Heart left ventricle (tissue), 16 donors: ENCODE results near the gene CDCA3. TPM values are rescaled to one million over a fixed set of nuclear protein-coding genes. Genes with fewer than 3 reads are reported as not detected.

Experiments used
- ATAC-seq, 4 donors: fragments of 200-7000 bp; cut with Tn5 transposase; one replicate each; pipeline ENCODE4 v1.9.1; 2020 to 2022; ENCODE audit warnings: moderate library complexity in 4 of 4, mild to moderate bottlenecking in 3 of 4, moderate number of reproducible peaks in 1 of 4
- DNase-seq, 5 donors: peaks; one replicate each; pipeline ENCODE4 v3.0.0-alpha.2; 2020
- H3K27ac ChIP-seq, 12 donors: fragments of 200-600 bp; sonication (generic) in 4 of 12; one replicate each; pipeline versions ENCODE4 v1.5.0 to v1.8.0; 2016 to 2022; ENCODE audit warnings: mild to moderate bottlenecking in 2 of 12
- H3K27me3 ChIP-seq, 9 donors: fragments of 200-600 bp; sonication (generic) in 2 of 9; one replicate each; pipeline versions ENCODE4 v1.5.1 to v1.8.0; 2016 to 2022; ENCODE audit warnings: mild to moderate bottlenecking in 3 of 9
- H3K36me3 ChIP-seq, 9 donors: fragments of 200-600 bp; sonication (generic) in 2 of 9; one replicate each; pipeline versions ENCODE4 v1.5.0 to v1.8.0; 2018 to 2022; ENCODE audit warnings: mild to moderate bottlenecking in 2 of 9
- H3K4me1 ChIP-seq, 12 donors: fragments of 200-600 bp; sonication (generic) in 4 of 12; one replicate each; pipeline versions ENCODE4 v1.5.0 to v1.8.0; 2016 to 2022; ENCODE audit warnings: mild to moderate bottlenecking in 3 of 12
- H3K4me3 ChIP-seq, 12 donors: fragments of 200-600 bp; sonication (generic) in 4 of 12; one replicate each; pipeline versions ENCODE4 v1.5.0 to v1.8.0; 2017 to 2022; ENCODE audit warnings: mild to moderate bottlenecking in 9 of 12, moderate library complexity in 4 of 12
- H3K9me3 ChIP-seq, 12 donors: fragments of 200-600 bp; sonication (generic) in 4 of 12; one replicate each; pipeline versions ENCODE4 v1.5.0 to v1.8.0; 2016 to 2022; ENCODE audit warnings: mild to moderate bottlenecking in 1 of 12
- POLR2A ChIP-seq, 2 donors: fragments of 450-650 bp; IDR thresholded peaks; one replicate each; pipeline ENCODE4 v1.6.1; 2017; ENCODE audit warnings: antibody characterized with exemption in 2 of 2, mild to moderate bottlenecking in 2 of 2, moderate library complexity in 2 of 2
- WGBS, 4 donors: extraction: QIAGEN DNeasy Blood & Tissue Kit in 2 of 4; methylation state at CpG; one replicate each; pipeline versions ENCODE4 v1.1.5 to v1.1.7; 2013 to 2018; 5-methylcytosine and 5-hydroxymethylcytosine counted together
- intact Hi-C, 10 donors: fragments of 100-400 bp; cut with DNase I; formaldehyde crosslinking; loops; one replicate each; pipeline versions ENCODE4 v1.11.1 to v1.14.2; 2022
- polyA plus RNA-seq, 2 donors: library from polyadenylated mRNA; stranded (reverse); fragments of 200-250 nt; gene quantifications; one replicate each; pipeline ENCODE4 v1.2.3, GENCODE V29; 2013
- total RNA-seq, 9 donors: library from RNA; depleted of rRNA in 2 of 9; stranded (reverse); fragments of >200 nt in 2 of 9; fragmentation: NEBNext Ultra II Directional in 3 of 9; extraction: Animal tissue kit (Norgen Biotek cat#: 25700) in 3 of 9; gene quantifications; one replicate each; pipeline versions ENCODE4 v1.1.0 to v1.2.4, GENCODE V29; 2016 to 2023
- TF ChIP-seq, protein P1 (sequence below), 12 donors: fragments of 200-600 bp; sonication (generic) in 4 of 12; IDR thresholded peaks; one replicate each; pipeline versions ENCODE4 v1.5.0 to v1.8.0; 2018 to 2022; ENCODE audit warnings: antibody characterized with exemption in 12 of 12, mild to moderate bottlenecking in 5 of 12
- donor health status: ischemic (EF 13 %, LVEDD 7.1; RV severe dilation, severe dysfunction).
- donor health status: healthy with polysubstance abuse.
- donor health status: DM: no; HTN: yes; CAD: no.
- donor health status: DM: no; HTN: no; CAD: no.
- donor health status: ischemic (EF 25% LVEDD 6.9; RV normal size, moderate dysfunction).
- donor health status: ischemic (EF 25% LVEDD 5.7; RV mildly dilated, moderate dysfunction).
- donor health status: healthy.
- donor health status: DM: yes; HTN: yes; CAD: no.
- donor health status: ischemic (EF 35%, LVEDD 5.7; RV mildly dilated, moderate dysfunction).
- donor health status: nonischemic (EF 11% LVEDD 7.7; RV severe dilation, severe dysfunction).
- donor health status: DM: yes; HTN: yes; CAD: no.
- donor health status: PGD.
- donor health status: ischemic (EF 29% LVEDD 5.4; RV normal size, mild dysfunction).
- donor health status: nonischemic (EF 23%, LVEDD 6.1; RV moderate dilation, normal function).

Gene CDCA3
- total and polyA plus RNA-seq, 11 donors: 0.42 to 8.3 (median 0.93) TPM; not detected in 1

DNA sequence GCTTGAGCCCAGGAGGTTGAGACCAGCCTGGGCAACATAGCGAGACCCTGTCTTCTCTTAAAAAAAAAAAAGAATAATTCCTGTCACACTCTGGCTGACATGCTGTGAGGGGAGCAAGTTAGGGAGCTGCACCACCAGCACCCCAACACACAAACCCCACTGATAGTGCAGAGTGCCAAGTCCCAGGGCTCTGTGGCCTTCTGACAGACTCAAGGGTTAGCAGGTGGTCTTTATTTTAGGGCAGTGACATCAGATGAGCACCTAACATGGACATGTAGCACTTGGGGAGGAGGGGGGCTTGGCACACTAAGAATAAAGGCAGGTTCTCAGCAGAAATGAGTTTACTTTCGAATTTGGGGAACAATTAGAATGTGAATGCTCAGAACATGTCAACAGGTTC, 7.7 kb upstream of the CDCA3 start:
- no peak for DNase-seq
- 88 to 100% (median 95%) methylated on average over 2 of the region's 2 CpGs for WGBS, 4 donors
- TF ChIP-seq POLR2A (IDR thresholded peaks at IDR 0.05): no peak
- TF ChIP-seq, protein P1, sequence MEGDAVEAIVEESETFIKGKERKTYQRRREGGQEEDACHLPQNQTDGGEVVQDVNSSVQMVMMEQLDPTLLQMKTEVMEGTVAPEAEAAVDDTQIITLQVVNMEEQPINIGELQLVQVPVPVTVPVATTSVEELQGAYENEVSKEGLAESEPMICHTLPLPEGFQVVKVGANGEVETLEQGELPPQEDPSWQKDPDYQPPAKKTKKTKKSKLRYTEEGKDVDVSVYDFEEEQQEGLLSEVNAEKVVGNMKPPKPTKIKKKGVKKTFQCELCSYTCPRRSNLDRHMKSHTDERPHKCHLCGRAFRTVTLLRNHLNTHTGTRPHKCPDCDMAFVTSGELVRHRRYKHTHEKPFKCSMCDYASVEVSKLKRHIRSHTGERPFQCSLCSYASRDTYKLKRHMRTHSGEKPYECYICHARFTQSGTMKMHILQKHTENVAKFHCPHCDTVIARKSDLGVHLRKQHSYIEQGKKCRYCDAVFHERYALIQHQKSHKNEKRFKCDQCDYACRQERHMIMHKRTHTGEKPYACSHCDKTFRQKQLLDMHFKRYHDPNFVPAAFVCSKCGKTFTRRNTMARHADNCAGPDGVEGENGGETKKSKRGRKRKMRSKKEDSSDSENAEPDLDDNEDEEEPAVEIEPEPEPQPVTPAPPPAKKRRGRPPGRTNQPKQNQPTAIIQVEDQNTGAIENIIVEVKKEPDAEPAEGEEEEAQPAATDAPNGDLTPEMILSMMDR (IDR thresholded peaks at IDR 0.05): no peak
- Histone ChIP-seq H3K27me3 (no peaks in the 10 kb centered on the region), H3K36me3 (peaks cover 4 to 87% (median 85%) of the 10 kb centered on the region in 9 donors), H3K4me1 (peaks cover 0 to 6% (median 0%) of the 10 kb centered on the region in 12 donors), H3K4me3 (no peak overlapping the region), H3K9me3 (no peaks in the 10 kb centered on the region), H3K27ac (no peak overlapping the region)
- ATAC-seq: no peak
- intact Hi-C loops: no loop called here

DNA sequence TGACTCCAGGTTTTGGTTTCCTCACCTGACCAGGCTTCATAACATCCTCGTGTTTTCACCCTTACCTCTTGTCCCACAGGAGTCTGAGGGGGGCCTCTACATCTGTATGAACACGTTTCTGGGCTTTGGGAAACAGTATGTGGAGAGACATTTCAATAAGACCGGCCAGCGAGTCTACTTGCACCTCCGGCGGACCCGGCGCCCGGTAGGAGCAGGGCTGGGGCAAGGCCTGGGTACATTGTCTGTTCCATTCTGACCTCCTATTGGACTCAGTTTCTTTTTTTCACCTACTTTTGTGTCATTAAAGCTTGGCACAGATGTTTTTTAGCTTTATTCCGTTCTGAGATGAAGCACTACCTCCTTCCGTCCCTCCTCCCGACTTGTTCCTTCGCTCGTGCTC, 4.2 kb upstream of the CDCA3 start:
- Histone ChIP-seq H3K27me3 (no peaks in the 10 kb centered on the region), H3K27ac (no peak overlapping the region), H3K4me3 (no peak overlapping the region), H3K4me1 (peaks cover 0 to 22% (median 14%) of the 10 kb centered on the region in 12 donors), H3K9me3 (no peaks in the 10 kb centered on the region), H3K36me3 (peaks cover 4 to 53% (median 50%) of the 10 kb centered on the region in 9 donors)
- DNase-seq (no peak), ATAC-seq (no peak)
- TF ChIP-seq, protein P1 (IDR thresholded peaks at IDR 0.05): no peak
- TF ChIP-seq POLR2A (IDR thresholded peaks at IDR 0.05): no peak
- intact Hi-C loops: no loop called here
- WGBS, 4 donors: 90 to 94% (median 90%) methylated on average over 14 of the region's 14 CpGs

DNA sequence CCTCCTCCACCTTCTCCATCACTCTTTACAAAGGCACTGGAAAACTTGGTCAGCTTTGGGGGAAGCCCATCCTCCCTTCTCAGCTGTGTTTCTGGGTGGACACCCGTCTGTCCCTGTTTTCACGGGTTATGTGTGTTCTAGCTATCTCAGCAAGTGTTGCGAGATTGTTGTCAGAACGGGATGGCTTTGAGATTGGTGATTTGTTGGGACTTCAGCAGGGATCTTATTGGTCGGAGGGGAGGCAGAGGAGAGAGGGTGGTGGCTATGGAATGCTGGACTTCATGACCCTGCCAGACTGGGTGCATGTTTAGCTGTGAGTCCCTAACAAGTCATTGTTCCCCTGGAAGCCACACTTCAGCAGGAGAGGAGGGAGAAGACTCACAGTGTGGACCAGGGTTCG, 3.0 kb upstream of the CDCA3 start:
- Histone ChIP-seq H3K27ac (peak overlapping the region in 1 of 12 donors; percentile 84), H3K36me3 (peaks cover 0 to 47% (median 40%) of the 10 kb centered on the region in 9 donors), H3K4me1 (peaks cover 0 to 22% (median 14%) of the 10 kb centered on the region in 12 donors), H3K9me3 (no peaks in the 10 kb centered on the region), H3K27me3 (no peaks in the 10 kb centered on the region), H3K4me3 (no peak overlapping the region)
- no peak for TF ChIP-seq POLR2A (IDR thresholded peaks at IDR 0.05)
- TF ChIP-seq, protein P1 (IDR thresholded peaks at IDR 0.05): no peak
- no peak for ATAC-seq
- no peak for DNase-seq
- 73 to 79% (median 74%) methylated on average over 6 of the region's 6 CpGs for WGBS, 4 donors
- intact Hi-C loops: no loop called here

DNA sequence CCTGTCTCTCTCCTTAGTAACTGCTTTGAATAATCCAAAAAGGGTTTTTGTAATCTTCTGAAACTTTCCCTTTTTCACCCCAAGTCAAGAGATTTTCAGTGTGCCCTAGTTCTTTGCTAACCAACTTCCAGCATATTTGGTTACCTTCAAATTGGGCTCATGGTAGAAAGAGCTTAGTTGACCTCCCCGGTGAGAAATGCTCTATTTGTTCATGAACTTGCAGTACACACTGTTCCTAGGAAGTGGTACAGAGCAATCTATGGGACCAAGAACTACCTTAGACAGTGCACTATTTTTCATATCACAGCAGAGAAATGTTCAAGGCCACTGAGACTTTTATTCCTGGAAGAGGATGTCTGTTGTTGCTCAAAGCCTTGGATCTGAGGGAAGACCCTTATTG, 2.5 kb upstream of the CDCA3 start:
- Histone ChIP-seq H3K27ac (peak overlapping the region in 4 of 12 donors; percentile 30 to 96 (median 62)), H3K27me3 (no peaks in the 10 kb centered on the region), H3K4me1 (peaks cover 0 to 22% (median 14%) of the 10 kb centered on the region in 12 donors), H3K9me3 (no peaks in the 10 kb centered on the region), H3K4me3 (no peak overlapping the region), H3K36me3 (peaks cover 0 to 47% (median 40%) of the 10 kb centered on the region in 9 donors)
- DNase-seq (no peak), ATAC-seq (no peak)
- intact Hi-C loops: no loop called here
- 37 to 91% (median 79%) methylated on average over 1 of the region's 1 CpG for WGBS, 4 donors
- no peak for TF ChIP-seq POLR2A (IDR thresholded peaks at IDR 0.05)
- TF ChIP-seq, protein P1 (IDR thresholded peaks at IDR 0.05): no peak
